EL (cell line): ENCODE data around the gene NCOA1.
"Not testable (repeated sequence)": the region's sequence is repeated elsewhere in the genome, so short reads cannot be mapped to it uniquely, and the experiment has no call there.

Experiments
- DNase-seq: peaks from one replicate; pipeline ENCODE4 v3.0.0-alpha.2; 2016

Gene NCOA1

DNA sequence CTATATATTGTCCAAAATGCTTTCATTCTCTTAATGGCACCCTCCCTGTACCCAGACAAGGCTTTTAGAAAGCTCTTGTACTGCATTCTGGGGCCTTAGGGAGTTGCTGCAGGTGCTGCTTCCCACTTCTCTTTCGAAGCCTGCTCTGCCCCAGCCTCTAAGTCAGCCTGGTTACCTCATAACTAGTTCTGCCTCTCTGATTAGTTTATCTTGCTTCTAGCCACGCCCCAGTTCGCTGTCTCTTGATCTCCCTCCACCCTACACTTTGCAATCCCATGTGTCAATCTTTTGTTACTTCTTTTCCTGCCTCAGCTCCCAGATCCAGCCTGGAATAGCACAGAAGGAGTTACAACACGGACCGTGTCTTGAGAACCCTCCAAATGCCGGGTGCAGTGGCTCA is 13.8 kb upstream of the NCOA1 start:
- no peak for DNase-seq

DNA sequence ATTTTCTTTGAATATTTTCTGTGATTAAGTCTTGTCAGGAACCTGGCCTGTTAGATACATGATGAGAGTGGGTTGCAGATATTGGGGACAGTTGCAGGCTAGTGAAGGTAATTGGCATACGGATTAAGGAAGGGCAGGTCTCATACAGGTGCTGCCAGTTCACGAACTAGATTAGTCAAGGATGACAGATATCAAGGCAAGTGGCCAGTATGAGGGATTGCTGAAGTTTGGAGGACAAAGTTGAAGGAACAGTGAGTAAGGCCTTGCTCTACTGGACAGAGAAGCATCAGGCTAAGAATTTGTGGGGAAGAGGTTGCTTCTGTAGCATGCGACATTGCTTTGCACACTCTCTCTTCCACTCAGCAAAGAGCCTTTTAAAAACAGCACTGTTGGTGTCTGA is 12.8 kb upstream of the NCOA1 start:
- DNase-seq: no peak

DNA sequence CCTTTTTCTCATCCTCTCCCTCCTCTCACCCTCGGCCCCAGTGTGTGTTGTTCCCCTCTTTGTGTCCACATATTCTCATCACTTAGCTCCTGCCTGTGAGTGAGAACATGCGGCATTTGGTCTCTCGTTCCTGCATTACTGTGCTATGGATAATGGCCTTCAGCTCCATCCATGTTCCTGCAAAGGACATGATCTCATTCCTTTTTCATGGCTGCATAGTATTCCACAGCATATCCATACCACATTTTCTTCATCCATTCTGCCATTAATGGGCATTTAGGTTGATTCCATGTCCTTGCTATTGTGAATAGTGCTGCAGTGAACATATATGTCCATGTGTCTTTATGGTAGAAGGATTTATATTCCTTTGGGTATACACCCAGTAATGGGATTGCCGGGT is 10.8 kb upstream of the NCOA1 start:
- DNase-seq: no peak

DNA sequence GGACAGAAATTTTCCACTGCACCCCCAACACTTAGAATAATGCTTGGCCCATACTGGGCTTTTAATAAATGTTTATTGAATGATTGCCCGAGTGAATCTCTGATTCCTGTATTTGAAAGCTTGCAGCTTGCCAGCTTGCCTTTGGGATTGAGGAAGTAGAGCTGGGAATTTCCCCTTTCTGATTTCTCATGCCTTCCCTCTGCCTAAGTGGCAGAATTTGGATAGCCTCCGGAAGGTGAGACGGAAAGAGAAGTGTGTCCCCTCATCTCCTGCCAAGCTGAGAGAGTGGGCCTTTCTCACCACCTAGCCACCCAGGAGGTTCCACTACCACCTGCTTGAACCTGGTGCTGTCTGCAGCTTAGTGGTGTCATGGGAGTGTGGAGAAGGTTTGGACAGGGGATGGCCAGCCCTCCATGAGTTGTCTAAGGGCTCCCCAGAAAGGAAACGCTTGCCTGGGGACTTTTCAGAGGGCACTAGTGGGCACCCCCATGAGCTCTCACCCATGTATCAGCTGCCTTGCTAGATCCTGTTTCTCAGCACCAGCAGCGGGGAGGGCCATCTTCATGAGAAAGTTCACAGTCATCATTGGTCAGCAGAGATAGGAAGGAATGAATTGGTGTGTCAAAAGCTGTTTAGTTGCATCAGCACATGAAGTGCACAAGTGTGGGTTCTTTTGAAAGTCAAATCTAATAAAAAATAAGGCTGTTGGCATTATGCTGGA is 8.6 kb upstream of the NCOA1 start:
- no peak for DNase-seq

DNA sequence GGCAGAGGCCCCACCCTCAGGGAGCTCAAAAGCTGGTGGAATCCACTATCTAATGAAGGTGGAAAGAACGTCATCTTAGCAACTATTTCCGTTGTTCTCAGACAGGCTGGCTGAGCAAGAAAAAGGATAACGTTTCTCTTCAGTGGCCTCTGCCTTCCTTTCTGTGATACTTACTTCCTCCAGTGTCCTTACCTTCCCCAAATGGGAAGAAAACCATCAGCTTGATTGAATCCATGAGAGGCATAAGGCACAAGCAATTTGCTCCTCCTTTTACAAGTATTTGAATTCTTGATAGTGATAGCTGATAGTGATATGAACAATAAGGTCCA is 8.1 kb upstream of the NCOA1 start:
- DNase-seq: no peak

DNA sequence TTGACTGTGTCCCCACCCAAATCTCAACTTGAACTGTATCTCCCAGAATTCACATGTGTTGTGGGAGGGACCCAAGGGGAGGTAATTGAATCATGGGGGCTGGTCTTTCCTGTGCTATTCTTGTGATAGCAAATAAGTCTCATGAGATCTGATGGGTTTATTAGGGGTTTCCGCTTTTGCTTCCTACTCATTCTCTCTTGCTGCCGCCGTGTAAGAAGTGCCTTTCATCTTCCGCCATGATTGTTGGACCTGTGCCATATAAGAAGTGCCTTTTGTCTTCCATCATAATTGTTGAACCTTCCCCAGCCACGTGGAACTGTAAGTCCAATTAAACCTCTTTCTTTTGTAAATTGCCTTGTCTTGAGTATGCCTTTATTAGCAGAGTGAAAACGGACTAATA is 6.4 kb upstream of the NCOA1 start:
- not testable (repeated sequence) for DNase-seq

DNA sequence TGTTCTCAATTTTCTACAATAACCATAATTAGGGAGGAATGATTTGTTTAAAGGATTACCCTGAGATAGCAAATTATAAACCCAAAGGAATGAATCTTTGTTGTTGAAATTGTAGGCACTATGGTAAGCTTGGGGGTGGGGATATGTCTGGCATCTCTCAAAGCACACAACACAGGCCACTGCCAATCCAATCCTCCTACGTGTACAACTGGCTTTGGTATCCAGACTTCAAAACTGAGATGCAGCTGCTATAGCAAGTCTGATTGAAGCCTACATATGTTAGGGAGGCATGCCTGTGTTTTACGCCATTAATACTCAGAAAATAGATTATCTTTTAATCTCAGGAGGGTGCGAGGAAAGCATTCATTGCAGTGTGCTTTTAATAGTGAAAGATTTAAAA is 5.9 kb upstream of the NCOA1 start:
- DNase-seq: no peak

DNA sequence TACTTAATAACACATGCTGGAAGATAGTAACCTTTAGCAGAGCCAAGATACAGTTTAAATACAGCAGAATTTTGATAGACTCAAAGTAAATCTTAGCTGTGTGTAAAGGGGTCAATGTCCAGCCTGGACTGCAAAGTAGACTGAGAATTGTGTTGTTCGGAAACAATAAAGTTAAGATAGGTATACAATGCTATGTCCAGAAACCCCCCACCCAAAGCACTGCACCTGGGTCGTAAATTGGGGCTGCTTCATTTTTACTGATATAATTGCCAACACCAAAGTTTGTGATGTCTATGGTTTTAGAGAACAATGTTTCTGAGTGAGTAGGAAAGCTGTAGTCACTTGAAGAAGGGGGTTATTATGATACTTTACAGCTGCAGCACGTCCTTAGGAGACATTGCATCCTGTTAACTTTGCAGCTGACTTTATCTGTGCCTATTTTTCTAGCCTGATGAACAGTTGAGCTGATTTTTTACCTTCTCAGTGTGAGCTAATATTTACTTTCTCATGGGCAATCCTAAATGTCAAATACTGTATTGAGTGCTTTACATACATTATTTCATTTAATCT is 4.3 kb upstream of the NCOA1 start:
- no peak for DNase-seq

DNA sequence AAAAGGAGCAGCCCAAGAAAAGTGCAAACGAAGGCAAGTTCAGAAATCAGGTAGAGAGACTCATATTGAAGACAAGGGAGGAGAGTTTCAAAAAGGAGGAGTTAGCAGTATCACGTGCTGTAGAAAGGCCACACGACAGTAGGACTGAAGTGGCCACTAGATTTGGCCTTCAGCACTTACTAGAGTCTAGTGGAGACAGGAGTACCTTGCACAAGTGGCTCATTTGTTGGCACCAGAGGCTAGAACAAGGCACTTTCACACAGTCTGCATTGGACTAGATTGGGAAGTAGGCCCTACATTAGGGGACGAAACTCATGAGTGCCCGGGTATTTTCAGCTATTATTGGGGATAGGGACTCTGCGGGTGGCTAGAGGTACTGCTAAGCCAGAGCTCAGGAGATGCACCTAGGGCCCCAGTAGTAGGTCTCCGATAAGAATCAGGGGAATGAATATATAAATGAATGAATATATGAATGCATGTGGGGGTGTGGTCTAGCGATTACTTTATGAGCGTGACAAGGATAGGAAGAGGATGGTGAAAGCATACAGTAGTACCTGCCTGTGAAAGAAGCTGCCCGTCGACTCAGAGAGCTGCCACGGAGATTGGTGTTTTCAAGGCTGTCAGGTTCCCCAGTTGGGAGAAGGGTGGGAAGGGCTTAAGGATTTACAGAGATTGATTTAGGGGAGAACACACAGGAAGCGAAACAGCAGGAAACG is 1.4 kb upstream of the NCOA1 start:
- no peak for DNase-seq

DNA sequence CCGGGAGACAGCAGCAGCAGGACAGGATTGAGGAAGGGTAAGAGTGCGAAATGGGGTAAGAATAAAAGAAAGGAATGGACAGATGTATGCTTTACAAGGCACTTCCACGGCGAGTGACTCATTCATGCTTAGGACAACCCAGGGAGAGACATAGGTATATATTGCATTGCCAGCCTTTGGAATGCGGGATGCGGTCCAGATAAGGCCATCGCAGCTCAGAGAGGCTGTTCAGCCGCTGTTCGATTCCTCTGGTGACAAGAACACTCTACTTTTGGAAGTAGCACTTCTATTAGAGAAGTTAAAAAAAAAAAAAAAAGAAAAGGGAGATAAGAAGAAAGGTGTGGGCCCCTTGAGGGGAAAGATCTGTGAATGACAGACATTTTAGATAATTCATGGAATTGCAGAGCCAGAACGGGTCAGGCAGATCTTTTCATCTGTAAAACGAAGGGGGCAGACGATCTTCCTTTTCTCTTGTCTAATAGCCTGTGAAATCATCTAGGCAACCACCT is 819 bp upstream of the NCOA1 start:
- DNase-seq: peak; percentile 56

DNA sequence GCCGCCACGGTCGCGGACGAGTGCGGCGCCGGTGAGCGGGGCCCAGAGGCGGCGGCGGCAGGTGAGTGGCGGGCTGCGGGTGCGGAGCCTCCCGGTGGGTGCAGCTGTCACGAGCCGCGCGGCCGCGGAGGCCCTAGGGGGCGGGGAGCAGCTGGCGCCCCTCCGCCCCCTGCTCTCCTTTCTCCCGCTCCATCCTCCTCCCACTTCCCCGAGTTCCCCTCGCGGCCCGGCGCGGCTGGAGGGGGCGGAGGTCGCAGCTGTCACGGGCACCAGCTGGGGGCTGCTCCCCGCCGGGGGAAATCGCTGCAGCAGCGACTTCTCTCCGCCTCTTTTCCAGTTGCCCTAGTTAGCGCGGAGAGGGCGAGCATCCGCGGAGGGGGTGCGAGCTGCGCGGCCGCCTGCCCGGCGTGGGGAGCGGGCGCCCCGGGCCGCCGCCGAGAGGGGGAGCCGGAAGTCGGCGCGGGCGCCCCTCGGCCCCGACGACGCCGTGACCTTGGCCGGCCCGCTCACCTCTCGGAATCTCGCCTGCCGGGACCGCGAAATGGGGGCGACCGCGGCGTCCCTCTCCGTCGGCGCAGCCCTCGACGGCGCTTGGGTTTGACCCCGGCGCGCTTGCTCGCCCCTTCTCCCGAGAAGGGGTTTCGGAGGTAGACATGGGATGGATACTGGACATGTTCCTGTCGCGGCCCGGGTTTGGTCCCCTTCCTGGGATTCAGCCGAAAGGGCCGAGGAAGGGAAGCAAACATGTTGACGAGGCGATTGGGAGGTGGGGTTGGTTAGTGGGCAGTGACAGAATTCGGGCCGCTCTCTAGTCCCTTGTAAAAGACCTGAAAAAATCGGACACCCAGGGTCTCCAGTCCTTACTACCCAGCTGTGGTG is 727 bp downstream of the NCOA1 start:
- DNase-seq: peak; percentile 39

DNA sequence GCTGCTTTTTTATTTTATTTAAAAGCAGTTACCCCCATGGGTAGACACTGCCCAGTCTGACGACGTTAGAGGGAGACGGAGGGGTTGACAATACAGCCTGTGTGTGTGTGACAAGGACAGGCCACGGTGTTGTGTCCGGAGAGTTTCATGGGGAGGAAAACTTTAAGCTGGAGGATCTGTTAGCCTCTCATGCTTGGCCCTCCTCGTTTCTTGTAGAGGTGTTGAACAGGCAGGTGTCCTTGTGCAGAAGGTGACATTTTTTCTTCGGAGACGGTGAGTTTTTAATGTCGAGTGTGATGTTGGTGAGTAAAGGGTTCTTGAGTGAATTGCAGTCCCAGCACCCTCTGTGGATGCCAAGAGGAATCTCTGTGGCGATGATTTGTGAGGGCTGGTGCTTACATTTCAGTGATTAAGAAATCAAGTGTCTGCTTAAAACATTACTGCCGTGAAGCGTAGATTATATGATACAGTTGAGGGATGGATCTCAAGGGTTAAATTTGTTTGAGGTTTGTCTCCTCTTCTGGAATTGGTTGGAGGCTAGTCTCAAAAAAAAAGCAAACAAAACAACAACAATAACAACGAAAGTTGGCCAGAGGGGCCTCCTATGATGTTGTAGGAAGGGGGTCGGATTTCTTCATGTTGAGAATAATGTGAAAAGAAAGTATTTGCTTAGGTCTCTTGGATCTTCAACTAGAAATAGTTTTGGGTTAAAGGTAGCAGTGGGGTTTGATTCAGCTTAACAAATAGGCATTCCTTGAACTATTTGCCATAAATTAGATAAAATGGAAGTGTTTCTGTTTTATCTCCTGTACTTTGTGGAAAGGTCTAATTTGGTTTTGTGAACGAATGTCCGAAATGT is 1.6 kb downstream of the NCOA1 start:
- DNase-seq: peak; percentile 20

DNA sequence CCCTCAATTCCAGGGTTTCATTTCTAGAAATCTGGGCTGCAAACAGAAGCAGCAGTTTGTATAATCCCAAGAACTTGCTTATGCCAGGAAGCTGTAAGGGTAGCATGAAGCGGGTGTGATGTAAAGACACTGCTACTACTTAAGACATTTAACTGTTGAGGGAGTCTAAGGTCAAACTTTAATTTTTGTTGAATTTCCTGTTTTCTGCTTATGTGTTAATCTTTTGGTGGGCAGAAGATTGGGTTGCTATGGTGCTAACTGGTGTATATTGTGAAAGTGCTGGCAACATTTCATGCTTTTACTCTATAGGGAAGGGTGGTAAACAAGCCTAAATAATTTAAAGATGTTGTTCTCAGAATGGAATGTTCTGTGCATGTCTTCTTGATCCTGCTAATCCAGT is 2.7 kb downstream of the NCOA1 start:
- DNase-seq: no peak

DNA sequence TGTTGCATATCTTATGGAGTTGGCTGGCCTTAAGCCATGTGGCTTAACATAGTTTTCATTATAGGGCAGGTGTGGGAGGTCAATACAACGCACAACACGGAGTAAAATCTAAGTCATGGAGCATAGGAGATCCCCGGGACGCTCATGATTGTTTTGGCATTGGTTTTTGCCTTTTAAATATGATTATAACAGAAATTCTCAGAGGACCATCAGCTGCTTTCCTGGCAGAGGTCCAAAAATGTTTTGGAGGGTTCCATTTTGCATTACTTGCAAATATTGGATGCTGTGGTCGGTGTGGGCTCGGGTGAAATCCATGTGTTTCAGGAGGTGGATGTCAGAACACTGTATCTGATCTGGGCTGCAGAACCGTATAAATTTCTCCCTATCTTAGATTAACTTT is 3.4 kb downstream of the NCOA1 start:
- no peak for DNase-seq

DNA sequence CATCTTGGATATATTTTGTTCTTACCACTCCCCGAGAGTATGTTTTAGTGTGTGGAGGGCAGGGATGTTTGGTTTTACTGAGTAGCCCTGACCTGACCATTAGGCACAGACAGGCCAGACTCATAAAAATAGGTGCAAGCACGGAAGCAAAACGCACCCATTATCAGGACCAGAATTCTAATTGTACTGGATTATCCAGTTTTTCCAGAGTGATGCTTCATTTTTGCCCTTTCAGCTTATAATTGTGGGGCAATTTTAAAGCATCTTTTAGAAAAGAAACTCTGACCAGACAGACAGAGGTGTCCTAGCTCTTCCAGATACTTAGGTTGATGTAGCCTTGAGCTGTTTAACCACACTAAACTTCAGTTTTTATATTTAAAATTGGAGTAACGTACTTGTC is 4.4 kb downstream of the NCOA1 start:
- DNase-seq: no peak

DNA sequence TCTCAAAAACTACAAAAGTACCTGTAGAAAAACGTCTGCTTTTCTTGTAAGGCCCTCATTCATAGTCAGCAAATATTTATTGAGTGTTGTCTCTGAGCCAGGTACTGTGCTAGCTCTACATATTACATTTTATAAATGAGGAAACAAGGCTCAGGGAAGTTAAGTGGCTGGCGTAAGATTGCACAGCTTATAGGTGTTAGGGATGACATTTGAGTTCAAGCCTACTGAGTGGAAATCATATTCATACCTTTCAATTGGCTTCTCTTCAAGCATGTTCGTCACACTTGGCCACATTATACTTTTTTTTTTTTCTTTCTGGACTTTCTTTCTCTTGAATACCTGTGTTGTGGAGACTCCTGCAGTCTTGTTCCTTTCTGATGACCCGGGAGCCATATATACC is 5.9 kb downstream of the NCOA1 start:
- DNase-seq: no peak

DNA sequence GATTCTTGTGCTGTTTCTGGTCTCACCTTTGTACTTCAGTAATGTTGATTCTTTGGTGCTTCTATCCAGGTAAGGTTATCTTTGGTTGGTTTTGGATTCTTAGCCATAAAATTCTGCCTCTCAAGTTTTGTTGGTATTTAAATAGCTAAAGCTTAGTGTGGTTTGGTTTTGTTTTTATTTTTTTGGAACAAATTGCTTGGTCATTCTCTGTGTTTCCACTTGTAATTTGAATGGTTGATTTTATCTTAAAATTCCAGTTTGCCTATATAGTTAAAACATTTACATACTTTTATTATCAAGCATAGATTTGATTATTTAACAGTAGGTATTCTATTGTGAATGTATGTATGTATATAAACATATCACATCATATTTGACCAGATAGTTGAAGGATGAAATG is 6.6 kb downstream of the NCOA1 start:
- DNase-seq: no peak

DNA sequence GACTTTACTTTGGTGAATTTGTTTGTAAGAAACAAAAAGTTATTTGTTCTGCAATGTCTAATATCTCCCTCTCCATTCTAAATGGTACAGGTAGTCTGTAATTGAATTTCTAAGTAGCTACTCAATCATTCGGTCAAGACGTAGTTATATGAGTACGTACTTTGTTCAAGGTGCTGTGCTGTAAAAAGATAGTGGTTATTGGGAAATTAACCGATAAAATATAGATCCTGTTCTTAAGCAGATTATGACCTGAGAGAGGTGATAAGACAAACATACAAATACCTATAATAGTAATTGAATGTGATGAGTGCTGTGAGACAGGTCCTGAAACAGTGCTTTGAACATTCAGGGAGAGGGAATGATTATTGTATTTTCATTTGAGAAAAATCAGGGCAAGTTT is 7.1 kb downstream of the NCOA1 start:
- no peak for DNase-seq

DNA sequence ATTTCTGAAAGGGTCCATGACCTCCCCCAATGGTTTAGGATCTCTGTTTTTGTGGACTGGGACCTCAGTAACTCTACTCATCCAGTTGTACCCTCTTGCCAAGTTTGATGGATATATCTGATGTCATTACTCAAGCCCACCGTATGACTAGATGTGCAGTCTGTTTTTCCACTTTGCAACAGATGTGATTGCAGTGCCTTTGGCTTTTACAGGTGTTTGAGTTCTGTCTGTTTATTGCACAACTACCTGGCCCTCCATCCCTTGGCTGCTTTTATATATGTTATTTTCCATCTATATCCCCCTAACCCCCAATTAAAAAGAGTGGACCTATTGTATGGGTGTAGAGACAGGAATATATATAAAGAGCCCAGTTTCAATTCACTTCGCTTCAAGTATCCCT is 10.8 kb downstream of the NCOA1 start:
- DNase-seq: no peak

DNA sequence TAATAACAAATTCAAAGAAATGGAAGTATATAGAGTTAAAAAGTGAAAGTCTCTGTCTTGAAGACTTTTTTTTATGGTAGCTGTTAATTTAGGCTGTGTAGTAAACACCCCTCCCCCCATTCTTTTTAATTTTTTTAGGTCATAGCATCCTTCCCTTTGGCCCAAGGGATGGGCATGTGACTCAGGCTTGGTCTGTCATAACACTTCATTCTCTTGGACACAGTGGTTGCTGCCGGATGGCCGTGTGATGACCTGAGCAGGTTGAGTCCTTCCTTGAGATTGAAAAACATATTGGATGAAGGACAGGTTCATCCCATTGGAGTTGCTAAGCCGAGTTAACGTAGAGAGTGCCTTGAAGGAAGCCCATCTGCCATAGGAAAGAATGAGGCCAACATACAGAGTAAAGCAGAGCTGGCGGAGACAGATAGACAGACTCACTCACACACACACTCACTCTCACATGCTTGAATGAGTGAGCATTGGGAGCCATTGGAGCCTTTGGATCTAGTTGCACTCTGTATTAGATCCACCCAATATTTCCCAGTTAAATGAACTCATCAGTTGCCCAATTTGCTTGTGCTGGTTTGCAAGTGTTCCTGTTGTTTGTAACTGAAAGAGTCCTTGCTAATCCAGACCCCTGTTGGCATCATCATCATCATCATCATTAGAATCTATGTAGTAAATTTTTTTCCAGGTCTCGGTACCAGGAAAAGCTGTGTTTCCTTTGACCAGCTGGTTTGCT is 14.7 kb downstream of the NCOA1 start:
- DNase-seq: no peak

DNA sequence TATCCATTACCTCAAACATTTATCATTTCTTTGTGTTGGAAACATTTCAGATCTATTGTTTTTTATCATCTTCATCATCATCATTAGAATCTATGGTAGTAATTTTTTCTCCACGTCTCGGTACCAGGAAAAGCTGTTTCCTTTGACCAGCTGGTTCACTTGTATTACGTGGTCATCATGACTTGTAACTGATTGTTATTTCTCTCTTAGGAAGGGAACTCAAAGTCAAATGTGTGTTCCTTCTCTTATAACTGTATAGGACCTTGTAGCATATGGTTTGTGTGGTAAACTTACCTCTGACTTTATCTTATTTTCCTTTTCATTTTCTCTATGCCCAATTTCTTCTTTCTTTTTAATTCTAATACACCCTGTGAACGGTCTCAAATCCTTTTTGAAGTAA is 16.5 kb downstream of the NCOA1 start:
- no peak for DNase-seq

DNA sequence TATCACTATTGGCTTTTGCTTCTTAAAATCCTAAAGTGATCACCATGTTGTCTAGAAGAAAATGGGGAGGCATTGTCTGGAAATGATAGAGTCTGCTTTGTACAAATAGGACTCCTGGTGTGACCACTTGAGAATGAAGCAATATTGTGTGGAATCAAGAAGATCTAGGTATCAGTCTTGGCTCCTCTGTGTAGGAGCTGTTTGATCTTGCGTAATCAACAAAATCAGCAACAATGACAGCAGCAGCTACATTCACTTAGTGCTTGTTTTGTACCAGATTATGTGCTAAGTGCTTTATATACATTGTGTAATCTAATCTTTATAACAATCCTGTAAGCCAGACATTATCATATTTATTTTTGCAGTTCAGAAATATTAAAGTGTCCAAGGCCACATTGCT is 17.8 kb downstream of the NCOA1 start:
- no peak for DNase-seq
